H9 (cell line): Measurements from ENCODE around the gene PP2D1. TPM values are rescaled to one million over a fixed set of nuclear protein-coding genes. Genes with fewer than 3 reads are reported as not detected.
"Not testable (repeated sequence)": the region's sequence is repeated elsewhere in the genome, so short reads cannot be mapped to it uniquely, and the experiment has no call there.

Experiments
- DNase-seq: peaks from one replicate; pipeline ENCODE4 v3.0.0-alpha.2; 2017
- H2AFZ ChIP-seq: one replicate; pipeline ENCODE4 v1.6.1; 2013; ENCODE audit warnings: mild to moderate bottlenecking, low read length, control low read depth, moderate library complexity
- H2AK5ac ChIP-seq: 2 replicates; pipeline ENCODE4 v1.6.1; 2013; ENCODE audit warnings: low read length, control low read depth, mixed read lengths; ENCODE audit not compliant: insufficient read length
- H2BK120ac ChIP-seq: one replicate; pipeline ENCODE4 v1.6.1; 2013; ENCODE audit warnings: low read depth, mild to moderate bottlenecking, low read length, control low read depth, inconsistent platforms; ENCODE audit not compliant: poor library complexity, severe bottlenecking
- H2BK12ac ChIP-seq: 2 replicates; pipeline ENCODE4 v1.6.1; 2013; ENCODE audit warnings: low read length, control low read depth, mixed read lengths, low read depth; ENCODE audit not compliant: insufficient read length
- H2BK15ac ChIP-seq: 2 replicates; pipeline ENCODE4 v1.6.1; 2013; ENCODE audit warnings: low read depth, low read length, control low read depth
- H2BK20ac ChIP-seq: one replicate; pipeline ENCODE4 v1.6.1; 2013; ENCODE audit warnings: low read depth, mild to moderate bottlenecking, low read length, control low read depth, inconsistent platforms; ENCODE audit not compliant: poor library complexity, severe bottlenecking
- H2BK5ac ChIP-seq: 2 replicates; pipeline ENCODE4 v1.6.1; 2013; ENCODE audit warnings: low read length, control low read depth, mixed read lengths; ENCODE audit not compliant: insufficient read length
- H3K14ac ChIP-seq: 2 replicates; pipeline ENCODE4 v1.6.1; 2013; ENCODE audit warnings: low read length, control low read depth; ENCODE audit not compliant: insufficient read depth
- H3K18ac ChIP-seq: 2 replicates; pipeline ENCODE4 v1.6.1; 2013; ENCODE audit warnings: low read depth, mild to moderate bottlenecking, mixed read lengths, low read length, control low read depth; ENCODE audit not compliant: insufficient read length
- H3K23ac ChIP-seq: 2 replicates; pipeline ENCODE4 v1.6.1; 2013; ENCODE audit warnings: low read length, control low read depth, mixed read lengths, low read depth; ENCODE audit not compliant: insufficient read length
- H3K23me2 ChIP-seq: 2 replicates; pipeline ENCODE4 v1.6.1; 2013; ENCODE audit warnings: low read depth, mild to moderate bottlenecking, mixed read lengths, low read length, control low read depth; ENCODE audit not compliant: insufficient read length, poor library complexity, severe bottlenecking
- H3K27ac ChIP-seq: 2 replicates; pipeline ENCODE4 v1.5.1; 2013; ENCODE audit warnings: low read length, control low read depth, mixed read lengths, low read depth; ENCODE audit not compliant: insufficient read length
- H3K27me3 ChIP-seq: 2 replicates; pipeline ENCODE4 v1.6.1; 2013; ENCODE audit warnings: low read length, control low read depth, inconsistent platforms; ENCODE audit not compliant: insufficient read depth
- H3K4ac ChIP-seq: 2 replicates; pipeline ENCODE4 v1.6.1; 2013; ENCODE audit warnings: low read depth, mild to moderate bottlenecking, control low read depth, inconsistent platforms, low read length, moderate library complexity
- H3K4me1 ChIP-seq: 2 replicates; pipeline ENCODE4 v1.6.1; 2013; ENCODE audit warnings: low read length, control low read depth, inconsistent platforms; ENCODE audit not compliant: insufficient read depth
- H3K4me2 ChIP-seq: 2 replicates; pipeline ENCODE4 v1.6.1; 2013; ENCODE audit warnings: low read length, control low read depth, mixed read lengths; ENCODE audit not compliant: insufficient read length, insufficient read depth
- H3K56ac ChIP-seq: 2 replicates; pipeline ENCODE4 v1.6.1; 2013; ENCODE audit warnings: low read depth, mild to moderate bottlenecking, mixed read lengths, low read length, control low read depth; ENCODE audit not compliant: insufficient read length
- H3K79me1 ChIP-seq: 2 replicates; pipeline ENCODE4 v1.6.1; 2013; ENCODE audit warnings: low read depth, mild to moderate bottlenecking, moderate library complexity, low read length, control low read depth, inconsistent platforms; ENCODE audit not compliant: insufficient read depth, poor library complexity, severe bottlenecking
- H3K79me2 ChIP-seq: 2 replicates; pipeline ENCODE4 v1.6.1; 2013; ENCODE audit warnings: low read length, control low read depth, inconsistent platforms; ENCODE audit not compliant: insufficient read depth
- H3K9ac ChIP-seq: 2 replicates; pipeline ENCODE4 v1.6.1; 2013; ENCODE audit warnings: low read length, control low read depth, mixed read lengths; ENCODE audit not compliant: insufficient read length; ENCODE audit errors: extremely low read depth
- H3K9me3 ChIP-seq: one replicate; pipeline ENCODE4 v1.6.1; 2013; ENCODE audit warnings: low read depth, low read length, inconsistent platforms; ENCODE audit not compliant: control insufficient read depth
- H3T11ph ChIP-seq: one replicate; pipeline ENCODE4 v1.6.1; 2013; ENCODE audit warnings: mild to moderate bottlenecking, low read length, control low read depth, inconsistent platforms
- H4K20me1 ChIP-seq: one replicate; pipeline ENCODE4 v1.6.1; 2013; ENCODE audit not compliant: control insufficient read depth, insufficient read length, insufficient read depth
- H4K5ac ChIP-seq: 2 replicates; pipeline ENCODE4 v1.6.1; 2013; ENCODE audit warnings: low read depth, mild to moderate bottlenecking, mixed read lengths, low read length, control low read depth; ENCODE audit not compliant: insufficient read length
- H4K8ac ChIP-seq: replicated peaks from 2 replicates; pipeline ENCODE4 v1.6.1; 2013; ENCODE audit warnings: low read length, control low read depth, mixed read lengths, low read depth; ENCODE audit not compliant: insufficient read length
- H4K91ac ChIP-seq: 2 replicates; pipeline ENCODE4 v1.6.1; 2013; ENCODE audit warnings: low read depth, mild to moderate bottlenecking, moderate library complexity, mixed read lengths, low read length, control low read depth; ENCODE audit not compliant: insufficient read length
- H3K27ac Mint-ChIP-seq, 3 experiments: 2 replicates in 2 of 3; 3 replicates in 1 of 3; pipeline ENCODE4 v1.8.0; 2020 to 2021; ENCODE audit warnings: mixed read lengths in 3 of 3, mild to moderate bottlenecking in 1 of 3, moderate library complexity in 1 of 3
- H3K27me3 Mint-ChIP-seq: 2 replicates; pipeline ENCODE4 v1.8.0; 2021; ENCODE audit warnings: low read depth, mild to moderate bottlenecking, moderate library complexity, mixed read lengths
- H3K36me3 Mint-ChIP-seq, 3 experiments: 2 replicates in 2 of 3; 3 replicates in 1 of 3; pipeline ENCODE4 v1.8.0; 2020 to 2021; ENCODE audit warnings: low read depth in 3 of 3, mixed read lengths in 3 of 3; ENCODE audit not compliant: insufficient read depth in 1 of 3
- H3K4me1 Mint-ChIP-seq, 2 experiments: 2 replicates each; pipeline ENCODE4 v1.8.0; 2020; ENCODE audit warnings: mixed read lengths in 2 of 2
- H3K4me3 Mint-ChIP-seq, 2 experiments: 2 replicates in 1 of 2; 3 replicates in 1 of 2; pipeline ENCODE4 v1.8.0; 2020 to 2021; ENCODE audit warnings: mild to moderate bottlenecking in 2 of 2, mixed read lengths in 2 of 2, moderate library complexity in 1 of 2
- H3K9me3 Mint-ChIP-seq, 2 experiments: 2 replicates in 1 of 2; 3 replicates in 1 of 2; pipeline ENCODE4 v1.8.0; 2020; ENCODE audit warnings: mild to moderate bottlenecking in 2 of 2, mixed read lengths in 2 of 2, moderate library complexity in 1 of 2
- WGBS: extraction: QIAGEN DNeasy Blood & Tissue Kit; methylation state at CpG from one replicate; pipeline ENCODE4 v1.1.7; 2013; ENCODE audit warnings: missing lambda C conversion rate, low lambda C conversion rate, mixed read lengths; ENCODE audit not compliant: insufficient read length; ENCODE audit errors: extremely low coverage; 5-methylcytosine and 5-hydroxymethylcytosine counted together
- total RNA-seq: library from RNA; stranded (reverse); gene quantifications from 2 replicates; pipeline ENCODE4 v1.2.1, GENCODE V29; 2021
- TF ChIP-seq, protein P1 (sequence below): fragments of 200-600 bp; sonication (generic); conservative IDR thresholded peaks from 3 replicates; pipeline ENCODE4 v1.8.0; 2021; ENCODE audit warnings: antibody characterized with exemption, mild to moderate bottlenecking

PP2D1 gene
- total RNA-seq, 1 experiment from 2014 or later: not detected

- no CpG with 5 or more reads among the region's 1 CpG for WGBS
- H3K36me3 Mint-ChIP-seq: no peaks in the 10 kb centered on the region
- H2AK5ac ChIP-seq: no peak overlapping the region
Measured at GRCh38 chr3:20046556-20046955, 34.5 kb upstream of the PP2D1 start.

GRCh38 chr3:20045141-20045540 lies 33.1 kb upstream of the PP2D1 start:
- not testable (repeated sequence) for H3K14ac ChIP-seq, H3K79me2 ChIP-seq, H3K9ac ChIP-seq, H3K9me3 ChIP-seq, H3K4ac ChIP-seq, DNase-seq, H4K20me1 ChIP-seq, H3K27ac ChIP-seq, H2BK12ac ChIP-seq, H4K8ac ChIP-seq, H2BK15ac ChIP-seq, H3K4me3 Mint-ChIP-seq, H3K23ac ChIP-seq, H3K27me3 ChIP-seq, H3K18ac ChIP-seq, H2AK5ac ChIP-seq, H2BK20ac ChIP-seq, H3T11ph ChIP-seq, H3K23me2 ChIP-seq, H3K27me3 Mint-ChIP-seq, H3K27ac Mint-ChIP-seq, H2BK5ac ChIP-seq, H3K56ac ChIP-seq, H4K5ac ChIP-seq, H3K4me1 ChIP-seq, H3K9me3 Mint-ChIP-seq, H3K4me2 ChIP-seq, H4K91ac ChIP-seq, H3K36me3 Mint-ChIP-seq, H2AFZ ChIP-seq, H2BK120ac ChIP-seq, H3K79me1 ChIP-seq
- no CpG with 5 or more reads among the region's 3 CpGs for WGBS
- H3K4me1 Mint-ChIP-seq: peaks cover 8 to 13% of the 10 kb centered on the region in 2 experiments

More at GRCh38 chr3:20046556-20046955, 34.5 kb upstream of the PP2D1 start:
- Histone ChIP-seq H2AFZ (no peak overlapping the region), H3K4me2 (no peak overlapping the region), H3K23me2 (no peaks in the 10 kb centered on the region), H2BK20ac (no peak overlapping the region), H3K27ac (no peak overlapping the region), H4K20me1 (no peaks in the 10 kb centered on the region), H3K79me1 (no peaks in the 10 kb centered on the region), H3K9me3 (no peaks in the 10 kb centered on the region), H3K4ac (no peak overlapping the region), H3K4me1 (no peaks in the 10 kb centered on the region), H4K91ac (no peak overlapping the region), H3K23ac (no peak overlapping the region), H2BK5ac (no peak overlapping the region), H3K79me2 (no peaks in the 10 kb centered on the region), H4K8ac (no peak overlapping the region), H3K9ac (no peak overlapping the region), H2BK12ac (no peak overlapping the region), H3K56ac (no peak overlapping the region), H3K14ac (no peak overlapping the region), H2BK120ac (no peak overlapping the region), H3K18ac (no peak overlapping the region), H3K27me3 (no peaks in the 10 kb centered on the region), H4K5ac (no peak overlapping the region), H3T11ph (no peak overlapping the region), H2BK15ac (no peak overlapping the region)
- Mint-ChIP-seq H3K9me3 (no peaks in the 10 kb centered on the region), H3K27ac (no peak overlapping the region), H3K4me1 (peaks cover 7 to 14% of the 10 kb centered on the region in 2 experiments), H3K27me3 (no peaks in the 10 kb centered on the region), H3K4me3 (no peak overlapping the region)
- TF ChIP-seq, protein P1, sequence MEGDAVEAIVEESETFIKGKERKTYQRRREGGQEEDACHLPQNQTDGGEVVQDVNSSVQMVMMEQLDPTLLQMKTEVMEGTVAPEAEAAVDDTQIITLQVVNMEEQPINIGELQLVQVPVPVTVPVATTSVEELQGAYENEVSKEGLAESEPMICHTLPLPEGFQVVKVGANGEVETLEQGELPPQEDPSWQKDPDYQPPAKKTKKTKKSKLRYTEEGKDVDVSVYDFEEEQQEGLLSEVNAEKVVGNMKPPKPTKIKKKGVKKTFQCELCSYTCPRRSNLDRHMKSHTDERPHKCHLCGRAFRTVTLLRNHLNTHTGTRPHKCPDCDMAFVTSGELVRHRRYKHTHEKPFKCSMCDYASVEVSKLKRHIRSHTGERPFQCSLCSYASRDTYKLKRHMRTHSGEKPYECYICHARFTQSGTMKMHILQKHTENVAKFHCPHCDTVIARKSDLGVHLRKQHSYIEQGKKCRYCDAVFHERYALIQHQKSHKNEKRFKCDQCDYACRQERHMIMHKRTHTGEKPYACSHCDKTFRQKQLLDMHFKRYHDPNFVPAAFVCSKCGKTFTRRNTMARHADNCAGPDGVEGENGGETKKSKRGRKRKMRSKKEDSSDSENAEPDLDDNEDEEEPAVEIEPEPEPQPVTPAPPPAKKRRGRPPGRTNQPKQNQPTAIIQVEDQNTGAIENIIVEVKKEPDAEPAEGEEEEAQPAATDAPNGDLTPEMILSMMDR: no peak
- no peak for DNase-seq
